ENCODE data around the gene NDUFAF4.

NDUFAF4 gene

GRCh38 chr6:96897396-96898240 lies at the start of gene NDUFAF4 (continued):
- no peak; the same call in 1 of the 2 replicates for TF ChIP-seq ZNF394 (tag by site-specific recombination; IDR thresholded peaks at IDR 0.05; ENCODE audit: borderline replicate concordance)
- no peak for TF ChIP-seq ZSCAN4 (tag by site-specific recombination; IDR thresholded peaks at IDR 0.05)
- TF ChIP-seq YY1 (tag by site-specific recombination; IDR thresholded peaks at IDR 0.05), result no peak
- TF ChIP-seq, protein P1, sequence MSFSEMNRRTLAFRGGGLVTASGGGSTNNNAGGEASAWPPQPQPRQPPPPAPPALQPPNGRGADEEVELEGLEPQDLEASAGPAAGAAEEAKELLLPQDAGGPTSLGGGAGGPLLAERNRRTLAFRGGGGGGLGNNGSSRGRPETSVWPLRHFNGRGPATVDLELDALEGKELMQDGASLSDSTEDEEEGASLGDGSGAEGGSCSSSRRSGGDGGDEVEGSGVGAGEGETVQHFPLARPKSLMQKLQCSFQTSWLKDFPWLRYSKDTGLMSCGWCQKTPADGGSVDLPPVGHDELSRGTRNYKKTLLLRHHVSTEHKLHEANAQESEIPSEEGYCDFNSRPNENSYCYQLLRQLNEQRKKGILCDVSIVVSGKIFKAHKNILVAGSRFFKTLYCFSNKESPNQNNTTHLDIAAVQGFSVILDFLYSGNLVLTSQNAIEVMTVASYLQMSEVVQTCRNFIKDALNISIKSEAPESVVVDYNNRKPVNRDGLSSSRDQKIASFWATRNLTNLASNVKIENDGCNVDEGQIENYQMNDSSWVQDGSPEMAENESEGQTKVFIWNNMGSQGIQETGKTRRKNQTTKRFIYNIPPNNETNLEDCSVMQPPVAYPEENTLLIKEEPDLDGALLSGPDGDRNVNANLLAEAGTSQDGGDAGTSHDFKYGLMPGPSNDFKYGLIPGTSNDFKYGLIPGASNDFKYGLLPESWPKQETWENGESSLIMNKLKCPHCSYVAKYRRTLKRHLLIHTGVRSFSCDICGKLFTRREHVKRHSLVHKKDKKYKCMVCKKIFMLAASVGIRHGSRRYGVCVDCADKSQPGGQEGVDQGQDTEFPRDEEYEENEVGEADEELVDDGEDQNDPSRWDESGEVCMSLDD (tag by site-specific recombination; IDR thresholded peaks at IDR 0.05), result peak; percentile 22; the same call in 1 of the 2 replicates
- no peak for TF ChIP-seq ZNF664 (tag by site-specific recombination; IDR thresholded peaks at IDR 0.05)
- TF ChIP-seq ZSCAN23 (tag by site-specific recombination; IDR thresholded peaks at IDR 0.05), result no peak
- TF ChIP-seq ZNF175 (tag by site-specific recombination; IDR thresholded peaks at IDR 0.05), result no peak
- TF ChIP-seq ZNF560 (tag by site-specific recombination; IDR thresholded peaks at IDR 0.05; ENCODE audit: borderline replicate concordance), result no peak
- TF ChIP-seq ZNF416 (tag by site-specific recombination; IDR thresholded peaks at IDR 0.05), result no peak
- no peak for TF ChIP-seq KLF7 (tag by site-specific recombination; IDR thresholded peaks at IDR 0.05; ENCODE audit: borderline replicate concordance)
- TF ChIP-seq ZNF155 (tag by site-specific recombination; IDR thresholded peaks at IDR 0.05), result no peak
- no peak for TF ChIP-seq YY2 (tag by site-specific recombination; IDR thresholded peaks at IDR 0.05)
- 0 out of 2 replicates have a peak, but pooled peaks have one; percentile 45 for TF ChIP-seq ZSCAN30 (tag by site-specific recombination; IDR thresholded peaks at IDR 0.05)
- TF ChIP-seq ZNF354C (tag by site-specific recombination; IDR thresholded peaks at IDR 0.05; ENCODE audit: borderline replicate concordance, low read depth), result no peak
- no peak for TF ChIP-seq BCL11B (tag by site-specific recombination; IDR thresholded peaks at IDR 0.05; ENCODE audit: low read depth)
- TF ChIP-seq SALL2 (tag by site-specific recombination; IDR thresholded peaks at IDR 0.05; ENCODE audit: borderline replicate concordance), result no peak
- no peak for TF ChIP-seq ZNF518A (tag by site-specific recombination; conservative IDR thresholded peaks at IDR 0.05; ENCODE audit: low read depth)
- peak; percentile 78 for TF ChIP-seq GLIS2 (tag by site-specific recombination; IDR thresholded peaks at IDR 0.05)
- TF ChIP-seq MEIS1 (CRISPR knock-in tag; IDR thresholded peaks at IDR 0.05; ENCODE audit: borderline replicate concordance), result no peak
- no peak for TF ChIP-seq ZNF426 (tag by site-specific recombination; IDR thresholded peaks at IDR 0.05)
